K562 (cell line): ENCODE results near the gene TAL1. TPM values are rescaled to one million over a fixed set of nuclear protein-coding genes. Genes with fewer than 3 reads are reported as not detected.

Experiments
- CEBPG ChIP-seq, 3 experiments: fragments of 200-800 bp in 1 of 3; sonication (Bioruptor generic) in 1 of 3; sonication (generic) in 1 of 3; formaldehyde crosslinking in 1 of 3; IDR thresholded peaks in 2 of 3; conservative IDR thresholded peaks in 1 of 3; 2 replicates each; pipeline versions ENCODE4 v1.6.1 to v1.8.0; 2016 to 2022; ENCODE audit warnings: missing compliant biosample characterization in 2 of 3, missing genetic modification characterization in 2 of 3, mild to moderate bottlenecking in 1 of 3, missing genetic modification reagents in 1 of 3
- DPF2 ChIP-seq: fragments of 450-650 bp; IDR thresholded peaks from 2 replicates; pipeline ENCODE4 v1.6.1; 2016
- GABPA ChIP-seq: fragments of 200-800 bp; sonication (Bioruptor generic); conservative IDR thresholded peaks from 2 replicates; pipeline ENCODE4 v1.6.1; 2016; ENCODE audit warnings: low read depth, missing genetic modification characterization, missing compliant biosample characterization
- HDAC2 ChIP-seq: fragments of 450-650 bp; IDR thresholded peaks from 2 replicates; pipeline ENCODE4 v1.6.1; 2016; ENCODE audit warnings: mild to moderate bottlenecking
- HNRNPUL1 ChIP-seq: fragments of 200-400 bp; formaldehyde crosslinking; IDR thresholded peaks from 2 replicates; pipeline ENCODE4 v1.6.1; 2017; ENCODE audit warnings: low read length
- KDM1A ChIP-seq, 2 experiments: fragments of 450-650 bp; IDR thresholded peaks; 2 replicates each; pipeline ENCODE4 v1.6.1; 2016; ENCODE audit warnings: mild to moderate bottlenecking in 2 of 2
- POLR2A ChIP-seq: fragments of 450-650 bp; conservative IDR thresholded peaks from 2 replicates; pipeline ENCODE4 v1.6.1; 2016
- RB1 ChIP-seq: fragments of 450-650 bp; IDR thresholded peaks from 2 replicates; pipeline ENCODE4 v1.6.1; 2017; ENCODE audit warnings: low read depth, mild to moderate bottlenecking
- SRF ChIP-seq, 2 experiments: fragments of 250-450, 450-650 bp in 1 of 2; sonication (Bioruptor Pico) in 1 of 2; sonication (generic) in 1 of 2; formaldehyde crosslinking; IDR thresholded peaks; 2 replicates each; pipeline versions ENCODE4 v1.5.0 to v1.5.1; 2020 to 2022; ENCODE audit warnings: mild to moderate bottlenecking in 1 of 2, missing genetic modification reagents in 1 of 2
- TCF3 ChIP-seq: sonication (generic); formaldehyde crosslinking; IDR thresholded peaks from 2 replicates; pipeline ENCODE4 v1.4.0; 2020; ENCODE audit warnings: mild to moderate bottlenecking, missing genetic modification reagents
- TEAD4 ChIP-seq, 2 experiments: sonication (generic) in 1 of 2; formaldehyde crosslinking in 1 of 2; IDR thresholded peaks; 2 replicates each; pipeline versions ENCODE4 v1.6.1 to v1.8.0; 2012 to 2022; ENCODE audit warnings: borderline replicate concordance in 1 of 2, inconsistent platforms in 1 of 2, low read length in 1 of 2, mild to moderate bottlenecking in 1 of 2, missing genetic modification reagents in 1 of 2
- TRIM24 ChIP-seq, 2 experiments: fragments of 450-650 bp; IDR thresholded peaks; 2 replicates each; pipeline ENCODE4 v1.6.1; 2016
- YBX1 ChIP-seq: fragments of 450-650 bp; IDR thresholded peaks from 2 replicates; pipeline ENCODE4 v1.7.1; 2016; ENCODE audit warnings: mild to moderate bottlenecking
- ZBTB43 ChIP-seq: sonication (generic); formaldehyde crosslinking; IDR thresholded peaks from 2 replicates; pipeline ENCODE4 v1.8.0; 2023; ENCODE audit warnings: mild to moderate bottlenecking, missing genetic modification reagents
- ZNF239 ChIP-seq: fragments of 250-450 bp; sonication (Bioruptor Pico); IDR thresholded peaks from 2 replicates; pipeline ENCODE4 v1.4.0; 2020; ENCODE audit warnings: mild to moderate bottlenecking
- ZNF316 ChIP-seq: fragments of 450-650 bp; IDR thresholded peaks from 2 replicates; pipeline ENCODE4 v1.6.1; 2016
- ZNF347 ChIP-seq: fragments of 450-650 bp; formaldehyde crosslinking; IDR thresholded peaks from 2 replicates; pipeline ENCODE4 v1.4.0; 2020; ENCODE audit warnings: low read depth, mild to moderate bottlenecking, moderate library complexity
- polyA plus RNA-seq, 8 experiments: library from polyadenylated mRNA; depleted of rRNA in 4 of 8; stranded (reverse) in 5 of 8; unstranded in 3 of 8; fragments of >200 nt; fragmentation: Nextera tagmentation in 2 of 8; fragmentation: Illumina TruSeq in 1 of 8; extraction: Ambion mirVana in 2 of 8; extraction: Trizol in 1 of 8; gene quantifications; 2 replicates each; pipeline versions ENCODE4 v1.2.1 to v1.2.3, GENCODE V29; 2011 to 2014; ENCODE audit warnings: inconsistent platforms in 1 of 8, missing spikeins in 1 of 8
- total RNA-seq, 7 experiments: library from RNA; depleted of rRNA in 6 of 7; stranded (reverse); fragments of >200 nt in 6 of 7; fragmentation: Illumina TruSeq in 2 of 7; extraction: Trizol in 2 of 7; gene quantifications; 2 replicates each; pipeline versions ENCODE4 v1.2.1 to v1.2.3, GENCODE V29; 2011 to 2021; ENCODE audit warnings: low replicate concordance in 1 of 7
- TF ChIP-seq, protein P1 (sequence below), 2 experiments: fragments of 200-800 bp in 1 of 2; sonication (Bioruptor generic) in 1 of 2; sonication (generic) in 1 of 2; formaldehyde crosslinking in 1 of 2; IDR thresholded peaks in 1 of 2; conservative IDR thresholded peaks in 1 of 2; 2 replicates each; pipeline versions ENCODE4 v1.5.0 to v1.6.1; 2016 to 2020; ENCODE audit warnings: missing compliant biosample characterization in 1 of 2, missing genetic modification characterization in 1 of 2, missing genetic modification reagents in 1 of 2
- TF ChIP-seq, protein P2 (sequence below): sonication (generic); formaldehyde crosslinking; IDR thresholded peaks from 2 replicates; pipeline ENCODE4 v1.8.0; 2022; ENCODE audit warnings: mild to moderate bottlenecking, missing genetic modification reagents
- TF ChIP-seq, protein P3 (sequence below), 2 experiments: IDR thresholded peaks in 1 of 2; conservative IDR thresholded peaks in 1 of 2; 2 replicates each; pipeline ENCODE4 v1.6.1; 2016; ENCODE audit warnings: low read depth in 2 of 2, mild to moderate bottlenecking in 1 of 2, missing compliant biosample characterization in 1 of 2, missing genetic modification characterization in 1 of 2, moderate library complexity in 1 of 2

Gene TAL1
- total and polyA plus RNA-seq, 9 of the 15 experiments (the other 6 are each of a cell fraction or from before 2014, with no cell fraction given) = 18.5 to 106 (median 59.7) TPM

DNA sequence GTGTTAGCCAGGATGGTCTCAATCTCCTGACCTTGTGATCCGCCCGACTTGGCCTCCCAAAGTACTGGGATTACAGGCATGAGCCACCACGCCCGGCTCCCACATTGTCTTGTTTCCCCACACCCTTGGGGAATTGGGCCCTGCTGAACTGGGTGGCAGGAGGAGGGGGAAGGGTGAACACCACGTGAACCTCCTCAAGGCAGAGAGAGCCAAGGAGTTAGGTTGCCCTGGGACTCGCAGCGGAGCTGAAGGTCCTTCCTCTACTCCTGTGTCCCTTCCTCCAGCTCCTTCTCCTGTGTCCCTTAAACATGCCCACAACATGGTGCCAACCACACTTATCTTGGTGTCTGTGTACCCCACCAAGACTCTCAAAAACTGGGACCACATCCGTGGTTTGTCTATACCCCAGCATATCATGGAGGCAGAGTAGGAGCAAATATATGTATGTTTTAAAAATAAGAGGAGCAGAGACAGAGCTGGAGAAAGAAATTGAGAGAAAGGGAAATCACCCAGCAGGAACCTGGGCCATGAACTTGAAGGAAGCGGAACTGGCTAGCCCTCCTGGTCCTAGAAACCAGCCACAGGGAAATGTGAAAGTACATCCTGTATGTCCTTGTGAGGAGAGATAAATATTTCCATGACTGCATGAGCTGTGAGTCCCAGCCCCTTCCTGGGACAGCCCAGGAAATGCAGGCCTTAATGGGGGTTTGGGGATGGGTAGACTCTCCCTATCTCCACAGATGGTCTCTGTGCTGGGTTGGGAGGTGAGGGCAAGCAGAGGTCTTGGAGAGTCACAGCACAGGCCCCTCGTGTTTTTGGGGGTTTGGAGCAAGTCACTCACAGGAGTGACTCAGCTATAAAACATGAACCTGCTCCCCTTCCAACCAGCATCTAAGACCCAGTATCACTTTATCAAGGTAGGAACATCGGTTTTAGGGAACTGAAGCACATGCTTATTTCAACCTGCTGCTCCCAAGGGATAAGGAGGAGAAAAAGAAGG lies 9.4 kb upstream of the TAL1 start (continued):
- TF ChIP-seq TRIM24 (IDR thresholded peaks at IDR 0.05) = 0 out of 4 replicates have a peak, but pooled peaks of 1 of the 2 experiments have one; percentile 14
- TF ChIP-seq YBX1 = no peak
- no peak for TF ChIP-seq ZBTB43 (CRISPR knock-in tag)
- peak; percentile 78 for TF ChIP-seq TCF3 (CRISPR knock-in tag)
- no peak for TF ChIP-seq CEBPG (CRISPR knock-in tag; IDR thresholded peaks at IDR 0.05)
- TF ChIP-seq CEBPG (tag; conservative IDR thresholded peaks at IDR 0.05 in 1 of 2, IDR thresholded peaks at IDR 0.05 in 1 of 2) = no peak
- TF ChIP-seq GABPA (tag) = peak; percentile 83
- no peak for TF ChIP-seq HNRNPUL1
- TF ChIP-seq, protein P1, sequence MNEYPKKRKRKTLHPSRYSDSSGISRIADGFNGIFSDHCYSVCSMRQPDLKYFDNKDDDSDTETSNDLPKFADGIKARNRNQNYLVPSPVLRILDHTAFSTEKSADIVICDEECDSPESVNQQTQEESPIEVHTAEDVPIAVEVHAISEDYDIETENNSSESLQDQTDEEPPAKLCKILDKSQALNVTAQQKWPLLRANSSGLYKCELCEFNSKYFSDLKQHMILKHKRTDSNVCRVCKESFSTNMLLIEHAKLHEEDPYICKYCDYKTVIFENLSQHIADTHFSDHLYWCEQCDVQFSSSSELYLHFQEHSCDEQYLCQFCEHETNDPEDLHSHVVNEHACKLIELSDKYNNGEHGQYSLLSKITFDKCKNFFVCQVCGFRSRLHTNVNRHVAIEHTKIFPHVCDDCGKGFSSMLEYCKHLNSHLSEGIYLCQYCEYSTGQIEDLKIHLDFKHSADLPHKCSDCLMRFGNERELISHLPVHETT (CRISPR knock-in tag; conservative IDR thresholded peaks at IDR 0.05 in 1 of 2, IDR thresholded peaks at IDR 0.05 in 1 of 2) = 0 out of 4 replicates have a peak, but pooled peaks of 1 of the 2 experiments have one; percentile 18
- no peak for TF ChIP-seq ZNF347
- peak; percentile 49; the same call in 1 of the 2 replicates for TF ChIP-seq POLR2A
- peak; percentile 27 for TF ChIP-seq ZNF239 (CRISPR knock-in tag)
- TF ChIP-seq DPF2 = peak; percentile 68
- peak; percentile 63 for TF ChIP-seq TEAD4 (IDR thresholded peaks at IDR 0.05; ENCODE audit: low read length)
- no peak for TF ChIP-seq TEAD4 (CRISPR knock-in tag; IDR thresholded peaks at IDR 0.05; ENCODE audit: borderline replicate concordance)
- TF ChIP-seq ZNF316 = peak; percentile 88
- TF ChIP-seq HDAC2 = peak; percentile 61; the same call in 1 of the 2 replicates
- no peak for TF ChIP-seq RB1
- peak in 1 of 2 experiments; percentile 87; a peak in 2 of 4 replicates for TF ChIP-seq SRF (CRISPR knock-in tag; IDR thresholded peaks at IDR 0.05)
- TF ChIP-seq KDM1A (IDR thresholded peaks at IDR 0.05) = peak; percentile 63 to 74
- TF ChIP-seq, protein P2, sequence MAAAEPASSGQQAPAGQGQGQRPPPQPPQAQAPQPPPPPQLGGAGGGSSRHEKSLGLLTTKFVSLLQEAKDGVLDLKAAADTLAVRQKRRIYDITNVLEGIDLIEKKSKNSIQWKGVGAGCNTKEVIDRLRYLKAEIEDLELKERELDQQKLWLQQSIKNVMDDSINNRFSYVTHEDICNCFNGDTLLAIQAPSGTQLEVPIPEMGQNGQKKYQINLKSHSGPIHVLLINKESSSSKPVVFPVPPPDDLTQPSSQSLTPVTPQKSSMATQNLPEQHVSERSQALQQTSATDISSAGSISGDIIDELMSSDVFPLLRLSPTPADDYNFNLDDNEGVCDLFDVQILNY (CRISPR knock-in tag) = no peak
- TF ChIP-seq, protein P3, sequence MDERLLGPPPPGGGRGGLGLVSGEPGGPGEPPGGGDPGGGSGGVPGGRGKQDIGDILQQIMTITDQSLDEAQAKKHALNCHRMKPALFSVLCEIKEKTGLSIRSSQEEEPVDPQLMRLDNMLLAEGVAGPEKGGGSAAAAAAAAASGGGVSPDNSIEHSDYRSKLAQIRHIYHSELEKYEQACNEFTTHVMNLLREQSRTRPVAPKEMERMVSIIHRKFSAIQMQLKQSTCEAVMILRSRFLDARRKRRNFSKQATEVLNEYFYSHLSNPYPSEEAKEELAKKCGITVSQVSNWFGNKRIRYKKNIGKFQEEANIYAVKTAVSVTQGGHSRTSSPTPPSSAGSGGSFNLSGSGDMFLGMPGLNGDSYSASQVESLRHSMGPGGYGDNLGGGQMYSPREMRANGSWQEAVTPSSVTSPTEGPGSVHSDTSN (CRISPR knock-in tag; IDR thresholded peaks at IDR 0.05; ENCODE audit: low read depth) = no peak
- TF ChIP-seq, protein P3 (tag; conservative IDR thresholded peaks at IDR 0.05; ENCODE audit: low read depth) = 0 out of 2 replicates have a peak, but pooled peaks have one; percentile 21
